Measurements from ENCODE around the gene RAB10.

RAB10 gene

DNA sequence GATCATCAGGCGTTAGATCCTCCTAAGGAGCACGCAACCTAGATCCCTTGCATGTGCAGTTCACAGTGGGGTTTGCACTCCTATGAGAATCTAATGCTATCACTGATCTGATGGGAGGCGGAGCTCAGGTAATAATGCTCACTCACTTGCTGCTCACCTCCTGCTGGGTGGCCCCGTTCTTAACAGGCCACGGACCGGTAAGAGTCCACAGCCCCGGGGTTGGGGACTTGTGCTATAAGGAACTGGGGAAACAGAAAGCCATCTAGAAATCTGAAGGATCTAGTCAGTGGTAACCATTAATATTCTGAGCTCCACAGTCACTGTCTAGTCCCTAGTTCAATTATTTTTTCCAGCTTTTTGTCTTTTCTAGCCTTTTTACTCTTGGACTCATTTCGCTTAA is 94.3 kb downstream of the RAB10 start:
- TF ChIP-seq, protein P1, sequence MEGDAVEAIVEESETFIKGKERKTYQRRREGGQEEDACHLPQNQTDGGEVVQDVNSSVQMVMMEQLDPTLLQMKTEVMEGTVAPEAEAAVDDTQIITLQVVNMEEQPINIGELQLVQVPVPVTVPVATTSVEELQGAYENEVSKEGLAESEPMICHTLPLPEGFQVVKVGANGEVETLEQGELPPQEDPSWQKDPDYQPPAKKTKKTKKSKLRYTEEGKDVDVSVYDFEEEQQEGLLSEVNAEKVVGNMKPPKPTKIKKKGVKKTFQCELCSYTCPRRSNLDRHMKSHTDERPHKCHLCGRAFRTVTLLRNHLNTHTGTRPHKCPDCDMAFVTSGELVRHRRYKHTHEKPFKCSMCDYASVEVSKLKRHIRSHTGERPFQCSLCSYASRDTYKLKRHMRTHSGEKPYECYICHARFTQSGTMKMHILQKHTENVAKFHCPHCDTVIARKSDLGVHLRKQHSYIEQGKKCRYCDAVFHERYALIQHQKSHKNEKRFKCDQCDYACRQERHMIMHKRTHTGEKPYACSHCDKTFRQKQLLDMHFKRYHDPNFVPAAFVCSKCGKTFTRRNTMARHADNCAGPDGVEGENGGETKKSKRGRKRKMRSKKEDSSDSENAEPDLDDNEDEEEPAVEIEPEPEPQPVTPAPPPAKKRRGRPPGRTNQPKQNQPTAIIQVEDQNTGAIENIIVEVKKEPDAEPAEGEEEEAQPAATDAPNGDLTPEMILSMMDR (IDR thresholded peaks at IDR 0.05; ENCODE audit: low read depth, low read length) = no peak
- no peak for DNase-seq (ENCODE audit: extremely low read depth, low read depth)

DNA sequence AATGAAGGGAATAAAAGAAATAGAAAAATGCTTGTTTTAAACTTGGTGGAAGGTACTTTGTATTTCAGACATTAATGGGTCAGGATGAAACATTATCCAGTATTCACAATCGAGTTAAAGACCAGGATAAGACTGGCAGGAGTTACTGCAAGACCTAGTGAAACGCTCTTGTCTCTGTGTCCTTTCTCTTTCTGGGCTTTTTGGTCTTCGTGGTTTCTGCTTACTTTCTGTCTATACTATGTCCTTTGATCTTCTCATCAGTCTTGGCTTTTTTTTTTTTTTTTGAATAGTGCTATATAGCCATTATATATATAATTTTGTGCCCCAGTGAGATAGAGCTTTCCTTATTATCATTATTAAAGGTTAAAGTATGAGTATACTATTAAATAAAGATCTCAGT is 96.9 kb downstream of the RAB10 start:
- TF ChIP-seq, protein P1 (IDR thresholded peaks at IDR 0.05; ENCODE audit: low read depth, low read length) = no peak
- no peak for DNase-seq (ENCODE audit: extremely low read depth, low read depth)

DNA sequence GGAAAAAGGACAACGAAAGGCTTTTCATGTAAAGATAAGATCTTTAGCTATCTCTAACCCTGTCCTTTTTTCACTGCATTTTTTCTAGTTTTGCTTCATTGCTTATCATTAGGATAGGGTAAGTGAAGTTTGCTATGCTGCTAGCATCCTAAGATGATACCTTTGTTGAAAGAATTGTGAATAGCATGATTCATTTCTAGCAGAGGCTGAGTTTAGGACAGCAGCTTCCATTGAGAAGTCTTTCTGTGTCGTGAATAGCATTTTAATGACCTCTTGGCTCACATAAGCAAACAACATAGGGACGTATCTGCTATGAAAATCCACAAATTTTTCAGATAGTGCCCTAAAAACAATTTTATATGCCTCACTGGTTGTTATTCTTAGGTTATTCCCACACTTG is 102.6 kb downstream of the RAB10 start:
- TF ChIP-seq, protein P1 (IDR thresholded peaks at IDR 0.05; ENCODE audit: low read depth, low read length) = no peak

DNA sequence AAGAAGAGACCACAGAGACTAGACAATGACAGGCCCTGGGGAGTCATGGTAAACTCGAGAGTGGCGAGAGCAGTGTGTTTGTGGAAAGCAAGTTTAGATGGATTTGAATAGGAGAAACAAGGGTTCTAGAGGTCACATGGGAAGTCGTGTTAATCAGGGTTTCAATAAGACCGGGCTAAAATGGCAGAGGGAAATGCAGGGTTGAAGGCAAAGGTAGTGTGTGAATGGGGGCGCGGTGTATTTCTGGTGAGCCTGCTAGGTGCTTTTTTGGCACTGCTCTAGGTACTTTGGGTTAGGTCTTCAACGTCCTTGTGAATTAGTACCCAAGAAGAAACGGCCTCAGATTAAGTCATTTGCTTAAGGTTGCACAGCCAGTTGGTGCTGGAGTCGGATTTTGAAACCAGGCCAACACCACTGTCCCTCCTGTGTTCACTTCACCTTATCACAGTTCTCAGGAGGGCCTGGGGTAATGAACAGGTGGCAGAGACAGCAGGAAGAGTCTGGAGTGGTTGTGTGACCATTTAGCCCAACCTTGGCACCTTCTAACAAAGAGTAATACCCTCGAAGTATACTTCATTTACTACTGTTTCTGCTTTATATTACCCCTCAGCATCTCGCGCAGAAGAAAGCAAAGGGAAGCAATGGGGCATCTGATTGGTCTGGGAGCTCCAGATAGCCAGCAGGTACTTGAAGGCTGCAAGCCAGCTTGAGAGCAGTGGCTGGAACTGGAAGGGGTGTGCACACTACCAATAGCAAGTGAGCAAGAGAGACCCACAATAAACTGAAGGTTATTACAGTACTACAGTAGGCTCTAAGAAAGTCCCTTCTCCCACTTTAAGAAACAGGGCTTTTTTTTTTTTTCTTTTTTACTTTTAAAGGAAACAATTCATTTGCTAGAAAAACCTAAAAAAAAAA is 105.6 kb downstream of the RAB10 start:
- DNase-seq (ENCODE audit: extremely low read depth, low read depth) = no peak
- TF ChIP-seq, protein P1 (IDR thresholded peaks at IDR 0.05; ENCODE audit: low read depth, low read length) = no peak

More for the DNA sequence above, 102.6 kb downstream of the RAB10 start:
- no peak for DNase-seq (ENCODE audit: extremely low read depth, low read depth)

DNA sequence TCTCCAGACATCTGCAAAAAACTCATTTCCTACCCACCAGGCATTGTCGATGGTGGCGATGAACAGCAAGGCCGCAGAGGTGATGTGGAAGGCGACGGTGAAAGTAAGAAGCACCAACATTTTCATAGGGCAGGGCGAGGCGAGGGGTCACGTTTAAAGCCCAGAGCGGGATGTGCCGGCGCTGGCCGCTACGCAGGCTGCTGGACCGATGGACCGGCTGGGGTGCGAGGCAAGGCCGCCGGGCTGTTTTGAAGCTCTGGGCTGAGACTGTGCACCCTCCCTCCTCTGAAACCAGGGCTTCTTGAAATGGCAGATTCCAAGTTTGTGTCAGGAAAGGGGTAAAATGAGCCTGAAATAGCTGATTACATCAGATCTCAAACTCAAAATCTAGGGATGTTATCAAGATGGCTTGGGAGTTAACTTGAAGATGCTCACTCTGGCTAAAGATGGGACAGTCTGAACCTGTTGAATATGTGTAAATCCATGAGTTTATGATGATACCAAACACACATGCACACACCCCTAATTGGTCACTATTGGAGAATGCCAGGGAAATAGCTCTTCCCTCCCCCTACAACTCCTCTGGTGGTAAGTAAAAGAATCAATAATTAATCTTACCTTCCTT is 107.4 kb downstream of the RAB10 start:
- TF ChIP-seq, protein P1 (IDR thresholded peaks at IDR 0.05; ENCODE audit: low read depth, low read length) = no peak
- DNase-seq (ENCODE audit: extremely low read depth, low read depth) = no peak

DNA sequence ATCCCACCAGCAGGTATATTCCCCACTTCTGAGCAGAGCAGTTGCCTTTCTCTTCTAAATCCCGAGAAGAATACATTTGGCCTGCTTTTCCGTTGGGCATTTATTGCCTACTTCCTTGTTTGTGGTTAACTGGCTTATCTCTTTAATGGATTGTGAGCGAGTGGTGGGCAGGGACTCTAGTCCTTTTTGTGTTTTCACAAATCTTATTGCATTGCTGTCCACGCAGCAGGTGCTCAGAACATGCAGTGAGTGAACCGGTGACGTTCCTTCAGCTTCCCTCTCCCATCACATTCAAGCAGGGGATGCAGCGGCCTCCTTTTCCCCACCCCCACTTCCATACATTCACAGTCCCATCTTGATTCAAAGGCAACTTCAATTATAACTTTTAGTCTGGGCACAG is 110.1 kb downstream of the RAB10 start:
- TF ChIP-seq, protein P1 (IDR thresholded peaks at IDR 0.05; ENCODE audit: low read depth, low read length) = no peak
- no peak for DNase-seq (ENCODE audit: extremely low read depth, low read depth)
